ENCODE results near the gene CYBA.

CYBA gene

DNA sequence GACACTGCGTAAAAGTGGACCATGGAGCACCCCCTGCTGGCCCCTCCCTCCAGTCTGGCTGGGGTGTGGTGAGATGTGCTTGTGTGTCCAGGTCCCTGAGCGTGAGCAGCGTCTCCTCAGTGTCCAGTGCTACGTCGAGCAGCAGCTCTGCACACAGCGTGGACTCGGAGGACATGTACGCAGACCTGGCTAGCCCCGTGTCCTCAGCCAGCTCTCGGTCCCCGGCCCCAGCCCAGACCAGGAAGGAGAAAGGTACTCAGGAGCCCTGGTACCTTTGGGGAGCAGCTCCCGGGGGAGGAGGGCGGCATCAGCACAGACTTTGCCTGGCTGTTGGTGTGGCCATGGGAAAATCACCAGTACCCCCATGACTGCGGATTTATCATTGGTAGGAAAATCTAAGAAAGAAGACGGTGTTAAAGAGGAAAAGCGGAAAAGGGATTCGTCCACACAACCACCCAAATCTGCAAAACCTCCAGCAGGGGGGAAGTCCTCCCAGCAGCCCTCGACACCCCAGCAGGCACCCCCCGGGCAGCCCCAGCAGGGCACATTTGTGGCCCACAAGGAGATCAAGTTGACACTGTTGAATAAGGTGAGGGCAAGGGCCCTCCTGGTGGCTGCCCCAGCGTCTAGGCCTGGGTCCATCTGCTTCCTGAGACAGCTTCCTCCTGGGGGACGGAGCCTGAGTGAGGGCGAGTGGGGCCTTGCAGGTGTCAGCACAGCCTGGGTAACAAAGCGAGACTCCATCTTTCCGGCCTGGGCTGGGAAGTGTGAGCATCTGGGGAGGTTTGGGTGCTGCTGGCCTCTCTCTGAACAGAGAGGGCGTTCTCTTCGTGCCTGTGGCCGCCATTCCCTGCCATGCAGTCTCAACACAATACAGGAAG is 23.1 kb downstream of the CYBA start:
- FAIRE-seq = no peak

DNA sequence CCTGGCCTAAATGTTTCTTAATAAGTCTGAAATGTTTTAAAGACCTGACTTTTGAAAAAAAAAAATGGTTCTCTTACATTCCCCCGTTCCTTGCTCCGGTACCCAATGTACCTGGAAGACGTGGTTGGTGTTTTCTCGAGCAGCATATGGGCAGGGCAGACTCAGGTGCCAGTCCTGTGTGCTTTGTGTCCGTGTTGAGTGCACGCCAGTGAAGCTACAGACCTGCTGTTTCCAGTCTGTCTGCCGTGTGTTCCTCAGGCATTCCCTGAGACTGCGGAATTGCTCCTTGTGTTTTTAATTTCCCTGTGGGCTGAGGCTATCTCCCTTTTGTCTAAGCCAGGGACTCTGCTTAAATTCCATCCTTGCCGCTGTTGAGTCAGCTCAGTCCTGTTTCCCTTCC is 24.2 kb downstream of the CYBA start:
- FAIRE-seq = no peak

DNA sequence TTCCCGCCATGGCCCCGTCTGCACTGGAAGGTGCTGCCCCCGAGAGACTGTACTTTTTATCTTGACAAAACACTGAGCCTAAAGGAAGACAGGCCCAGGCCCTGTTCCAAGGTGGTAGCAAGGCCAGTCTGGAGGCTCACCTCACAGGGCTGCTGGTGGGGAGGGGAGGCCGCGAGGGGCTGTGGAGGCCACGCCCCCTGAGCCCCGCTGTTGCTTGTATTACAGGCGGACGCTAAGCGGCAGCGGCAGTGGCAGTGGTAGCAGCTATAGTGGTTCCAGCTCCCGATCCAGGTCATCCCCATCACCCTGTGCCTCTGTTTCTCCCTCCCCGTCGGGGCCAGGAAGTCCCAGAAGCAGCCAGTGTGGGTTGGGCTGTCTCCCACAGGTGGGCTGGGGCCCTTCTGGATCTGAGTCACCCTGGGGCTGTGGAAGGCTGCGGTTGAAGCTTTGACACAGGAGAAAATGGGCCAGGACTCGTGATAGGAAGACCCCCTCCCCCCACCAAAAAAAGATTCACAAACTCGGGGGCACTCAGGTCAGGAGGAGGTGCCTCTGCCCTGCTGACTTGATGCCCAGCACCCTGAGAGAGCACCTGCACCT is 25.8 kb downstream of the CYBA start:
- no peak for FAIRE-seq

DNA sequence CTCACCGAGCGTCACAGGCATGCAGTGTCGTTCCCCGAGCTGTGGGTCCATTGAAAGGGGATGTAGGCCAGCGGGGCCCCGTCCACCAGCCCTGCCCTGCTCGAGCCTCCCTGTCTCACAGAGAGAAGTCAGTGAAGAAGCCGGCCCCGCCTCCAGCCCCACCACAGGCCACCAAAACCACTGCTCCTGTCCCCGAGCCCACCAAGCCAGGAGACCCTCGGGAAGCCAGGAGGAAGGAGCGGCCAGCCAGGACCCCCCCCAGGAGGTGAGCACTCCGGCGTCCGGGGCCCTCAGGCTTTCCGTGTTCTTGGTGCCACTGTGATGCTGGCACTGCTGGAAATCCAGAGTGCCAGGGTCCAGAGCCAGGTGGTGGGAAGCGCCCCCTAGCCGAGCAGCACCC is 26.4 kb downstream of the CYBA start:
- FAIRE-seq = no peak

DNA sequence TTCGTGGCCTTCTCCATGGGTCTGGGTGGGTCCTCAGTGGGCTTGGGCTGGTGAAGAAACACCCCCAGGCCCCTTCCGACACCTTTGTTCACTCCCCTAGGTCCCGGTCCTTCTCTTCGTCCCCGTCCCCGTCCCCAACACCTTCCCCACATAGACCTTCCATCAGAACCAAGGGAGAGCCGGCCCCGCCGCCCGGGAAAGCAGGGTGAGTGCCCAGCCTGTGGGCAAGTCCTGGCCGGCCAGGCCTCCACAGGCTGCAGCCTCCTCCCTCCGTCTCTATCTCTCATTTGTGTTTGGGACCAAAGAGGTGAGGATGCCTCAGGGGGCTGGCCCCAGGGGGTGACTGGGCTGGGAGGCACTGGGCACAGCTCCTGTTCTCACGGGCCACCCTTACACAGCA is 27.0 kb downstream of the CYBA start:
- FAIRE-seq = no peak

DNA sequence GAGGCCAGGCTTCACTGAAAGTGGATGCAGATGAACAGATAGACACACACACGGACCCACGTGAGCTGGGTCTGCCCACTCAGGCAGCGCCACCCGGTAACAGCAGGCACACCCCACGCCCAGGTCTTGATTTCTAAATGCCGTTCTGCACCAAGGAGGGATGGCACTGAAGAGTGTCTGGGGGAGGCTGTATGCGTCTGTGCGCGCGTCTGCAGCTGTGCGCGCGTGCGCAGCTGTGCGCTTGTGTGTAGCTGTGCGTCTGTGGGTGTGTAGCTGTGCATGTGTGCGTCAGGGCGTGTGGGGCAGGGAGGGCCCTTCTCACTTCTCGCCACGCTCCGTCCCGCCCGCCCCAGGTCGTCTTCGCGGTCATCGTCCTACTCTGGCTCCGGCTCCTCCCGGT is 28.0 kb downstream of the CYBA start:
- FAIRE-seq = no peak

DNA sequence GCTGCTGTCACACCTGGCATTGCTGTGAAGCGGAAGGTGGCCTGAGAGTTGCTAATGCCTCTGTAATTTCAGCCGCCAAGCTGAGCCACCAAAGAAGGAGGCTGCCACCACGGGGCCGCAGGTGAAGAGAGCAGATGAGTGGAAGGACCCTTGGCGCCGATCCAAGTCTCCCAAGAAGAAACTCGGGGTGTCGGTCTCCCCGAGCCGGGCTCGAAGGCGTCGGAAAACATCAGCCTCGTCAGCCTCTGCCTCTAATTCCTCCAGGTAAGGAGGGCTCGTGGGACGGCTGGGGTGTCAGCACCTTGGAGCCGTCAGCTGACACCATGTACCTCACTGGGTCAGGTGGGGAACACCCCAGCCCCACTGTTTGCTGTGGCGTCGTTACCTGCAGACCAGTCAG is 28.7 kb downstream of the CYBA start:
- no peak for FAIRE-seq

DNA sequence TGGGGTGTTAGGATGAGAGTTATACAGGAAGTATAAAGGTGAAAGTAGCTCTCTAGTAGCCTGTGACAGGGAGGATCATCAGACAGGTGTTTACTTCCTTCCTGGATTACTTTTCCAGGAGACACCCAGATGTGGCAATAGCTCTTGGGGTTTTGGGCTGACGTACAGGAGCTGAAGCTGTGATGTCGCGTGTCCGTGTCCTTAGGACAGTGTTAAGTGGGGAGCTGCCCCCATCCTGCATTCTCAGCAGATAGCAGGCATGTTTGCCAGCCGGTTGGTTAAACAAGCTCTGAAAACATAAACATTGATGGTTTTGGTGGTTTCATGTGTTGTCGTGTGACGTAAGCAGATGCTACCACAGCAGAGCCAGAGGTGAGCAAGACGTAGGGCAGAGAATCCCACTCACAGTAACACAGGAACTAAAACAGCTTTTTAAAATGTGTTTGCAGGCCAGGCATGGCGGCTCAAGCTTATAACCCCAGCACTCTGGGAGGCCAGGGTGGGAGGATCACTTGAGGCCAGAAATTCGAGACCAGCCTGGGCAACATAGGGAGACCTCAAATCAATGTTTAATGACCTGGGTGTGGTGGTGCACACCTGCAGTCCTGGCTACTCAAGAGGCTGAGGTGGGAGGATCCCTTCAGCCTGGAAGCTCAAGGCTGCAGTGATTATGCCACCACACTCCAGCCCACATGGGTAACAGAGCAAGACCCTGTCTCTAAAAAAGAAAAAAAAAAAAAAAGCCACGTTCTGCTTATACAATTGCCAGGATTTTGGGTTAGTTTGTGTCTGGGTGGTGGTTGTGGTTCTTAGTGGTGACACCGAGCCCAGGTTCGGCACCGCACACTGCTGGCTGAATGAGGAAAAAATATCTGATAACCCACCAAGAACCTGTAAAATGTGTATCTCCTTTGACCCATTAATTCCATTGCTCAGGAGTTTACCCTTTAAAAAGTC is 30.7 kb downstream of the CYBA start:
- no peak for FAIRE-seq

DNA sequence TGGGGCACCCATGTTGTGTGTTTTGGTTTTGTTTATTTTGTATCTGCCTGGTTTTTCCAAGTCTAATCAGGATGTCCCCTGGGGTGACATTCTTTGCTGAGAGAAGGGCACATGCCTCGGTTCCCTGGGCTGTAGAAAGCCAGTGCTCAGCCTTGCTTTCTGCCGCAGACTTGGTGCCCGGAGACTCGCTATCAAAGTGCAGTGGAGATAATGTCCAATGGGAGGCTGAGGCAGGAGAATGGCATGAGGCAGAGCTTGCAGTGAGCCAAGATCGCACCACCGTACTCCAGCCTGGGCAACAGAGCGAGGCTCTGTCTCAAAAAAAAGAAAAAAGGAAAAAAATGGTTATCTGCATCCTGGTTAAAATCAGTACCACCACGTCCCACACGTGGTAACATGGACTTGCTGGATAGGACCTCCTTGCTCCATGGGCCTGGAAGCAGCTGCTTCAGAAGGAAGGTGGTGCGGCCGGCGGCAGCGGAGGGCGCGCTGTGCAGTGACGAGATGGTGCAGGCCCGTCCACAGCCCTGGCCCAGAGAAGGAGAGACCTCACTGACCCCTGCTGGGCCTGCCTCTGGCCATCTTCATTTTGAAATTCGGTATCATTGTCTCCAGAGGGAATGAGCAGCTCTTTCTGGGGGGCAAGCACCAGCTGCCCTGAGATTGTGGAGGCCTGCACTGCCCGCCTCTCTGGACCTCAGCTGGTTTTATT is 31.7 kb downstream of the CYBA start:
- FAIRE-seq = no peak

DNA sequence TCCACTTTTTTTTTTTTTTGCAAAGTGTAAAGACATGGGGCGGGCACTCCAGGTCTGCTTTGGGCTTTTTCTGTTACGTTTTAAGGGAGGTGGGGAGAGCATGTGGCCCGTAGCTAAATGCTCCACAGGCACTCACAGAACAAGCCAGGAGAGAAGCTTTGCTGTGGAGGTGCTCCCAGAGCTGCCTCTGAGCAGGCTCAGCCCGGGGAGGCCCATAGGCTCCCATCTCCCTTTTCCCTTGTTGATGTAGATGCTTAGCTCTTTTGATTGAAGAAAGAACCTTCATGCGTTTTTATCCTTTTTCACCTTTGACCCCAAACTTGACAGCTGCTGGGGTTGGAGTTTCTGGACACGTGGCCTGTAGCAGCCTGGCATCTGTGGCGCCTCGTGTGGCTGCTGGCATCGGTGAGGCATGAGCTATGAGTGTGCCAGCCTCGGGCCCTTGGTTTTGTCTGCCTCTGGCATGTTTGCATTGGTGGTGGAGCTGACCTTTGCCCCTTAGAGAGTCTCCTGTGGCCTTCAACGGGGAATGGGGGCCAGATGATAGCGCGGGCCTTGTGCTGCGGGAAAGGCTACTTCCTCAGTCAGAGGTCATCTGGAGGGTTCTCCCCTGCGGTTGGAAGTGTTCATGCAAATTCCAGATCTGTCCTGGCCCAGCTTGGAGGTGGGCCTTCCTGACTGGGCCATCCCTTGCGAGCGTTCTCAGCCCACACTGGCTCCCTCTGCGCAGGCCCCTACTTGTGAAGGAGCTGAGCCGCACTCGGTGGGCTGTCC is 32.5 kb downstream of the CYBA start:
- FAIRE-seq = no peak

DNA sequence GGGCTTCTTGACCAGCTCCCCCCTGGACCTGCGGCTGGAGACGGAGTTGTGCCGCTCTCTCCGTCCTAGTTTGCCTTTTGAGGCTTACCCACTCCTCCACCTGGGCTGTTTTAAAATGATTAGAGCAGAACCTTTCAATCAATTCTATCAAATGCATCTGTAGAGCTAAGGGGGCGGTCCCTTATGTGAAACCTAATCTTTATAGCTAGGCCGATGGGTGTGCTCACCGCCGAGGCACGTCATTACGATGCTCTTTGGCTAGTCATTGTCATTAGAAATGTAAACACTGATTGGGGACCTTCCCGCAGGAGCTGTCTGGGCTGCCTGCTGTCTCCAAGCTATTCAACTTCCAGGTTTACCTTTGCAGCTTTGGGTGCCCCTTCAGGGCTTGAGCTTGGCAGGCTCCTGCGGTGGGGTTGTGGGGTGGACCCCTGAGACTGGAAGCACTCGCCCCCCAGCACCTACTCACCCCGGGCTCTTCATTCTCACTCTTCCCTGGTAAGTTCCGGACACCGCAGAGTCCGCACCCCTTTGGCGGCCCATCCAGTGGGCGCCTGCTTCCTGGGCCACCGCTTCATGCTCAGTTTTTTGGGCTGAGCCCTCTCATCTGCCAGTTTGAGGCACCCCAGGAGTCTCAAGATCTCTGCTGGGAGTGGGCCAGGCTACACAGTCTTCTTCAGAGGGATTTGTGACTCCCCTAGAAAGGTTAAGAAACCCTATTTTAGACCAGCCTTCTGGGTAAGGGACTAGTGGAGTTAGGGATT is 33.4 kb downstream of the CYBA start:
- FAIRE-seq = no peak

DNA sequence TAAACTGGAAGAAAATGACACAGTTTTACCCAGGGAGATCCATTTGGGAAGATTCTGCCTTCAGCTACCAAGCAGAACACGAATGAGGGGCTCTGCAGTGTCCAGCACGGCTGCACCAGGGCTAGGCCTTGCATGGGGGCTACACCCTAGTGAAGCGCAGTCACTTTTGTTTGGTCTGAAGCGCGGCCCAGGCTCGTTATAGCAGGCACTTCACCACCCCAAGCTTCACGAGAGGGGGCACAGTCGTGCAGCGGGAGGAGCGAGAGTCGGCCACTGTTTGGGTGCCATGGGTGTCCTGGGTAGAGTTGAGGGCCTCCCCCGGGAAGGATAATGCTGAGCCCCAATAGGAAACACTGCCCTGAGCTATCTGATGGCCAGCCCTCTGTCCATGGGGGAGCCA is 34.1 kb downstream of the CYBA start:
- no peak for FAIRE-seq

DNA sequence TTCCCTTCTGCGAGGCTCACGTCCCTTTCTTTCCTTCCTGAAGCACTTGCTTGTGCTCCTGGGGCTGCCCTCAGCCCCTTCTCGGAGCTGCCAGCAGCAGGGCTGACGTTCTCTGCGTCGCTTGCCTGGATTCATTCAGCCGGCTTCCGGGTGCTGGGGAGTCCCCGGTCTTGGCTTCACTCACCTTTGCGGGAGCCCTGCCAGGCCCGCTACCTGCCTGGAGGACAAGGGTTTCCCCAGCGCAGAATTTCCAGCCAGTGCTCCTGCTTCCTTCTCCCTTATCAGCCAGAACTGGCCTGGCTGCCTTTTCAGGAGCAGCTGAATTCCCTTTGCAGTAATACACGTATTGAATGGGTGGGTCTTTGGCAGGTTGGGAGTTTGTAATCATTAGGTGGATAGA is 34.5 kb downstream of the CYBA start:
- FAIRE-seq = no peak

DNA sequence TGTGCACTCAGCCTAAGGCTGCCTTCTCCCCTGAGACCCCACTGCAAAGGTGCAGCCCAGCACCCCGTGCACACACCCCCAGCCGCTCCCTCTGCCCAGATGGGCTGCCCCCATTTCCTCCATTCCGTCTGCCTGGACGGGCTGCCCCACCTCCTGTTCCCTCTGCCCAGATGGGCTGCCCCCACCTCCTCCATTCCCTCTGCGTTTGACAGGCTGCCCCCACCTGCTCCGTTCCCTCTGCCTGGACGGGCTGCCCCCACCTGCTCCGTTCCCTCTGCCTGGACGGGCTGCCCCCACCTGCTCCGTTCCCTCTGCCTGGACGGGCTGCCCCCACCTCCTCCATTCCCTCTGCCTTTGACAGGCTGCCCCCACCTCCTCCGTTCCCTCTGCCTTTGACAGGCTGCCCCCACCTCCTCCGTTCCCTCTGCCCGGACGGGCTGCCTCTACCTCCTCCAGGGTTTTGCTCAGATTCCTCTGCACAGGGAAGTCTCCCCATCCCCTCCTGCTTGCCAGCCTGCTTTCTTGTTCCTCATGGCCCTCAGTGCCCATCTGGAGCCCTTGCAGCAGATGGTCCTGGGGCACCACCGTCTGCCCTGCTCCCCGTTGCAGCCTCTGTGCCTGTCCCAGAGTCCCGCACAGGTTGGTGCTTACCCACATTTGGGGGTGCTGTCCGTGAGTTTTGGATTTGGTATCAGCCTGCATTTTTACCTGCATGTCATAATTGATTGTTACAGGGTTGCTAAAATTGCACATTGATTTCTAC is 35.9 kb downstream of the CYBA start:
- no peak for FAIRE-seq

DNA sequence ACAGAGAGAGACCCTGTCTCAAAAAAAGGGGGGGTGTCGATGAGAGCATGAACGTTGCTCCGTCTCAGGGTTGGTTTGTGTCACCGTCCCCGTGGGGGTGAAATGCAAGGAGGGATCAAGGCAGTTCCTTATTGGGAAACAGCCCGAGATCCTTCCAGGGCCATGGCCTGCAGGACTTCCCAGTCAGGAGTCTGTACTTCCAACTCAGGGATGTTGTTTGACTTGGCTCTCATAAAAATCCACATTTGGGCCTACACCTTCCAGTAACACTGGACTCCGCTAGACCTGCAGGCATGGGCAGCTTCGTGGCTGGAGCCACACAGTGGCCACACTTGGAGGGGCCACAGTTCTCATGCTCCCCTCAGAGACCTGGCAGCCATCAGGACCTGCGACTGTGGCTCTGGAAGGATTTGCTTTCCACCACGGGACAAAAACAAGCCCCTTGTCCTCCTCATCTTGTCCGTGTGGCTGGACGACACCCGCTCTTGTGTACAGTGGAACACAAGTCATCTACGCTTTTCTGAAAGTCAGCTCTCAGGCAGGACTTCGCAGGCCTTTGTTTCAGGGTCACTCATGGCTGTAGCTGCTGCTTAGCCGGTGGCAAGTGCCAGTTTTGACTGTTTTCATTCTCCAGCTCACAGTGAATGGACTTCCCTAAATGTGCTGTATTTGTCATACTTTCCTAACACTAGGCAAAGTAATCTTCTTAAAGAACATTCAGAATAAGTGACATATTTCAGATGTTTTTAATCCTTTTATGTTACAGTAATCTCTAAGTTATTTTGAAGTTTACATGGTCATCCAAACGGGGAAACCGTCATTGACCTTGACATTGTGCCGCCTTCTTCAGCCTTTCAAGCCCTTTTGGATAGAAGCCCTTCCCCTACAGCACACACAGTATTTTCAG is 36.7 kb downstream of the CYBA start:
- FAIRE-seq = no peak

DNA sequence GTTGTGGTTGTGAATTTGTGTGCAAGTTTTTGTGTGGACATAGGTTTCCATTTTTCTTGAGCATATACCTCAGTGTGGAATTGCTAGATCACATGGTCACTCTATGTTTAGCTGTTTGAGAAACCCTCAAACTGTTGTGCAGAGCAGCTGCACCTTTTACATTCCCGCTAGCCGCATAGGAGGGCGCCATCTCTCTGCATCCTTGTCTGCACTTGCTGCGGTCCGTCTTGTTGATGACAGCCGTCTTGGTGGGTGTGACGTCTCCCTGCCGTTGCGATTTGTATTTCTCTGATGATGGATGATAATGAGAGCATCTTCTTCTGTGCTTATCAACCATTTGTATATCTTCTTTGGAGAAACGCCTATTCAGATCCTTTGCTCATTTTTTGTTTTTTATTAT is 37.6 kb downstream of the CYBA start:
- FAIRE-seq = no peak

DNA sequence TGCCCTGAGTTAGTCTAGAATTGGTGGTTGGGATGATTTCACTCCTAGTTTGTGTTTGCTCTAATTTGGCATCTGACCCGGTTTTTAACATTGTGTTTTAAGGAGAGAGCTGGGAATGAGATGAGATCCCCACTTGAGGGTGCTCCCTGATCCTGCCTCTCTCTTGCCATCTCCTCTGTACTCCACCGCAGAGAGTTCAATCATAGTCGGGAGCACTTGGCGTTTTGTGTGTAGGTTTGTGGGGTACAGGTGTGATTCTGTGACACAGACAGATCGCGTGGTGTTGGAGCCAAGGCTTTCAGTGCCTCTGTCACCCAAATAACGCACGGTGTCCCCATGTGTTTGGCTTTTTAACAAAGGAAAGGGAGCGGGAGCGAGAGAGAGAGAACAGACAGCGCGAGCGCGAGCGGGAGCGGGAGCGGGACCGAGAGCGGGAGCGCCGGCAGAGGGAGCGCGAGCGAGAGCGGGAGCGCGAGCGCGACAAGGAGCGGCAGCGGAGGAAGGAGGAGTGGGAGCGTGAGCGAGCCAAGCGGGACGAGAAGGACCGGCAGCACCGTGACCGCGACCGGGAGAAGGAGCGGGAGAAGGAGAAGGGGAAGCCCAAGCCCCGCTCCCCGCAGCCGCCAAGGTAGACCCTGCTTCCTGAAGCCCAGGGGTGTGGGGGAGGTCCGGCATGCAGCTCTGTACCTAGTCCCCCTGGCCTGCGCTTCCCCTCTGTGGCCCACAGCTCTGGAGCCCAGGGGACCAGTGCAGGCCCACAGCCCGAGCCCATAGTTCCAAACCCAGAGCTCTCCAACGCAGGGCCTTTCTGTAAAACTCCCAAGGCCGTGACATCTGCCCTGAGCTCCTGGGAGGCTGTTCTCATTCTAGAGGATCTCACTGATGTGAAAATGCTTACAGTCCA is 39.7 kb downstream of the CYBA start:
- FAIRE-seq = no peak

DNA sequence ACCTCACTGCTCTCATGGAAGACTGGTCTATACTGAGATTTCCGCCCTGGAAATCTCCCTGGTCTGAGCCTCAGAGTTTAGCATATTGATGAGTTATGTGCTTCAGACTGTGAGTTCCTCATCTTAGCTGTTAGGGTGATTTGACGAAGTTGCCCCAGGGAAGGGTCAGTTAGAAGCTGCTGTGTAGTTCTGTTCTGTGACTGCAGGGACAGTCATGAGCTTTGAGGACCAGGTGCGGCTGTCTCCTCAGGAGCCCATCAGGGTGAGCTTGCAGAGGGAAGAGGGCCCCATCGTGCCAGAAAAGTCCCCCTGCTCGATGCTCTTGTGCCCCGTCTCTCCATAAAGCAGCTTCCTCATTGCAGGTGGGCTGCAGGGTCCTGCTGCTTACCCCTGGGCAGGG is 40.8 kb downstream of the CYBA start:
- FAIRE-seq = no peak
